GM11168 (cell line): ENCODE results near the gene ERC1.

ENCODE experiments used
- in situ Hi-C: fragments of 300-500 bp; cut with MboI; formaldehyde crosslinking; loops from one replicate; pipeline ENCODE4 v1.12.0; 2022; ENCODE audit warnings: low sequenced_read_pairs; ENCODE audit not compliant: unreplicated experiment

ERC1 gene

DNA sequence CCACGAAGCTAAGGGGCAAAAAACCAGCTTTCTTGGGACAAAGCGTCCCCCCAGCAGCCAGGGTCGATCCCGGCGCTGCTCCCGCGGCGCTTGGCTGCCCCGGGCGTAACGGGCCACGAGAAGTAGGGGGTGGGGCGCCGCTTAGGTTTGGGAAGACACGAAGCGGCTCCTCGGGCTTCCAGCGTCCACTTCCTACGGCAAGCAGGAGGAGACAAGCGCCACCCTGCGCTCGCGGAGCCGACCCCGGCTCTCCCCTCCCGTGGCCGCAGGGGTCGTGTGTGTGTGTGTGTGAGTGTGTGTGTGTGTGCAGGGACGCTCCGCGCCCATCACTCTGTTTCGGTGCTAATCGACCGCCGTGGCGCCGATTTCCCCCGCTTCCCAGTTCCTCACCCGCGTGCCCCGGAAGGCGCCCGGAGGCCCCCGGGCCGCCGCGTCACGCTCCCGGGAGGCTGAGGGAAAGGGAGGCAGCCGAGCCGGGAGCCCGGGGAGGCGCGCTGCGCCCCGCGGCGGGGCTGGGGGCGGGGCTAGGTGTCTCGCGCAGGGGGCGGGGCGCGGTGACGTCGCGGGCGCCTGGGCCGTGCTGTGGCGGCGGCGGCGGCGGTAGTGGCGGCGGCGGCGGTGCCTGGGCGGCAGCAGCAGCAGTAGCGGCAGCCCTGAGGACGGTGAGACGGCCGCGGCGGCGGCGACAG is at the start of gene ERC1:
Gene ERC1, plus strand, starts transcription at position 563 of the 689 bp plus-strand sequence. CDS start 36,681 bp downstream, outside the sequence.
- in situ Hi-C loops: no loop called here

DNA sequence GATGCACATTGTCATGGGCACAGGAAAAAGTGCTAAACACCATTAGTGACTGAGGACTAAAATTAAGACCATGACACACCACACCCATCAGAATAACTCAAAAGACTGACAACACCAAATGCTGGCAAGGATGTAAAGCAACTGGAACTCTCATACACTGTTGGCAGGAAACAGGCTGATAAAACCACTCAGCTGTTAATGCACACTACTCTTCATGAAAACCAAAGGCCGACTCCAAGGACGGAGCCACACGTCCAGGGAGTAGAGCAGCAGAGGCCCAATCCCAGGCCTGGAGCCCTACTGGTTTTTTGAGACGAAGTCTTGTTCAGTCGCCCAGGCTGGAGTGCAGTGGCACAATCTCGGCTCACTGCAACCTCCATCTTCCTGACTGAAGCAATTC is 48.0 kb upstream of the ERC1 start:
- in situ Hi-C loops: no loop called here

DNA sequence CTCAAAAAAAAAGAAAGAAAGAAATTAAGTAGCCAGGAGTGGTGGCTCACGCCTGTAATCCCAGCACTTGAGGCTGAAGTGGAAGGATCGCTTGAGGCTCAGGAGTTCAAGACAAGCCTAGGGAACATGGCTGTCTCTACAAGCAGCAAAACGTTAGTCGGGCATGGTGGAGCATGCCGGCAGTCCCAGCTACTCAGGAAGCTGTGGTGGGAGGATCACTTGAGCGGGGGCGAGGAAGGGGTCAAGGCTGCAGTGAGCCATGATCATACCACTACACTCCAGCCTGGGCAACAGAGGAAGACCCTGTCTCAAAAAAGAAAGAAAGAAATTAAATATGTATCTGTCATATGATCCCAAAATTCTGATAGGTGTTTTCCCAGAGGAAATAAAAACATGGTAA is 46.8 kb upstream of the ERC1 start:
- in situ Hi-C loops: no loop called here

DNA sequence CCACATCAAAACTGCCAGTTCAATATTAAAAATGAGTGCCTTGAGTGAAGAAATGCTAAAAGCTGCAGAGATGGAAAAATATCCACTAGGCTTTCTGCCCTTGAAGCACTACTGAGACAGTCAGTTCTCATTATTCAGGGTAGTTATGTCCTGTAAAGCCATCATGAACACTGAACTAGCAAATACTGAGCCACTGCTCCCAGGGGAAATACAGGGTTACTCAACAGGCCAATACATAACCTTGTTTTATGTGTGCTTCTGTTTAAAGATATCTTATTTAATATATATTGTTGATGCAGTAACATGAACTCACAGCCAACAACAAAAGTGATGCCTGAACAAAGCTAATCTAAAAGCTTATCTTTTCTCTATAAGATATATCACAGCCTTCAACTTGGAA is 44.8 kb upstream of the ERC1 start:
- in situ Hi-C loops: no loop called here

DNA sequence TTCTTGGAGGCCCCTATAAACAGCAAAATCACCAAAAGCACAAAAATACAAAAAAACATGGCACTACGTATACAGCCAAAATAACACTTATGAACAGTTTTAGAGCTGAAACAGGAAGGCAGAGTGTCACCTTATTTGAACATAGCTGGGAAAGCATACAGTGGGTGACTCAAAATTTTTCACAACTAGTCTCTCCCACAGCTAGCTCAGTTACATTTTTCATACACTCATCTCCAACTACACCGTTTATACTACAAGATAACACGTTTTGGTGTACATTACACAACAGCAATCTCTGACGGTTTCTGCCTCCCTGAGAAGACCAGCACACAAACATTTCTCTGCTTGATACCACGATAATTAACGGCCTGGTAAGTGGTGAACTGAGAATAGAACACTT is 44.4 kb upstream of the ERC1 start:
- in situ Hi-C loops: no loop called here

DNA sequence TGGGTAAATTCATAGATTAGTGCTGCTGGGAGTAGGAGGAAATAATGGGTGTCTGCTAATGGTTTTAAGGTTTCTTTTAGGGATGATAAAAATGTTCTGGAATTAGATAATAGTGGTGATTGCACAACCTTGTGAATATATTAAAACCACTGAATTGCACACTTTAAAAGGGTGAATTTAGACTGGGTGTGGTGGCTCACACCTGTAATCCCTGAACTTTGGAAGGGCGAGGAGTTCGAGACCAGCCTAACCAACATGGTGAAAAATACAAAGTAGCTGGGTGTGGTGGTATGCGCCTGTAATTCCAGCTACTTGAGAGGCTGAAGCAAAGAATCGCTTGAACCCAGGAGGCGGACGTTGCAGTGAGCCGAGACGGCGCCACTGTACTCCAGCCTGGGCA is 42.8 kb upstream of the ERC1 start:
- in situ Hi-C loops: no loop called here

DNA sequence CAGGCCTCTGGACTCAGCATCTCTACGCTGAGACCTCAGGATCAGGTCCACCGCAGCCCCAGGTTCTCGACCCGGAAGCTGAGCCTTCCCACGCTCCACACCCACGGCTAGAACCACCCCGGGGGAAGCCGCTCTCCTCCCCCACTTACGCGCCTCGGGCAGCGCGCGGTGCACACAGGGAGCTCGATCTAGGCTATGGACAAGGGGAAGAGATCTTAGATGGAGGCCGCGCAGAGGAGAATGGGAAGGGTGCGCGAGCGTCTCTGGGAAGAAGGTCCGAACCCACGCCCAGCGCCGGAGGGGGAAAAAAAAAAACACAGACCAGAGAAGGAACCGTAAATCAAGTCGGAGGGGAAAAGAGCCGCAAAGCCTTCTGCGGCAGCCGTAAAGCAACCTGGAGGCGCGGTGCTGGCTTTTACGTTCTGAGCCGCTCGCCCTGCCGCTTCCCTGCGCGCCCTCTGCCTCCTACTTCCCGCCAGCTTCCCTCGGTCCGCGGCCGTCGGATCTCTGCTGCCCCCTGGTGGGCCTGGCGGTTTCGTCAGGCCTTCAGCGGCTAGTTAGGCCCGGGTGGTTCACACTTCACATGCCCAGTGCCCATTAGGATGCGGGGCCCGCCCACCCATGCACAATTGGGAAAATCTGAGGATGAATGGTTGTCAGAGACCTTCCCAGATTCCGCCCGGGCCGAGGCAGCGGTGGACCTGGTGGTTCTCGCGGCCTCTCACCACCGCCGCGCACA is 41.4 kb upstream of the ERC1 start, which contains the start of gene RAD52:
Gene RAD52, minus strand, starts transcription at position 242 of the 739 bp plus-strand sequence. CDS start 16,636 bp downstream, outside the sequence.
- in situ Hi-C loops: no loop called here

DNA sequence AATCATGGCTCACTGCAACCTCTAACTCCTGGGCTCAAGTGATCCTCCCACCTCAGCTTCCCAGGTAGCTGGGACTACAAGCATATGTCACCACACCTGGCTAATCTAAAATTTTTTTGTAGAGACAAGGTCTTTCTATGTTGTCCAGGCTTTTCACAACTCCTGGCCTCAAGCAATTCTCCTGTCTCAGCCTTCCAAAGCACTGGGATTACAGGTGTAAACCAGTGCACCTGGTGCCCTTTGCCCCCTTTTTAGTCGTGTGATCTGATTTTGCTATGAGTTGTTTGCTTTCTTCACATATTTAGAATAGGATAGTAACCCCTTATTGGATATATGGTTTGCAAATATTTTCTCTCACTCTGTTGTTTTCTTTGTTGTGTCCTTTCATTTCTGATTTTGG is 39.8 kb upstream of the ERC1 start:
- in situ Hi-C loops: no loop called here

DNA sequence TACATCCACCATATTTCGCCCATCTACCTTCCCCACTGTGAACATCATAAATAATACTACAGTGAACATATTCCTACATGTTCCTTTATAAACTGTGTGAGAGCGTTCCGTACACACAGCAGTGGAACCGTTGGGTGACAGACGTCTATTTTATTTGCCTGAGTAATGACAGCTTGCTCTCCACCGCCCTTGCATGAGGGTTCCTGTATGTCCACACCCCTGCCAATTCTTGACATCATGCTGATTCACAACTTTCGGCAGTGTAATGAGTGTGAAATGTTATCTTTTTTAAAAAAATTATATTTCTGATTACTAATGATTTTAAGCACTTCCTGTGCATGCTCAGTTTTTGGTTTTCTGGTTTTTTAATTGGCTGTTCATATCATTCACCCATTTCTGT is 37.2 kb upstream of the ERC1 start:
- in situ Hi-C loops: no loop called here

DNA sequence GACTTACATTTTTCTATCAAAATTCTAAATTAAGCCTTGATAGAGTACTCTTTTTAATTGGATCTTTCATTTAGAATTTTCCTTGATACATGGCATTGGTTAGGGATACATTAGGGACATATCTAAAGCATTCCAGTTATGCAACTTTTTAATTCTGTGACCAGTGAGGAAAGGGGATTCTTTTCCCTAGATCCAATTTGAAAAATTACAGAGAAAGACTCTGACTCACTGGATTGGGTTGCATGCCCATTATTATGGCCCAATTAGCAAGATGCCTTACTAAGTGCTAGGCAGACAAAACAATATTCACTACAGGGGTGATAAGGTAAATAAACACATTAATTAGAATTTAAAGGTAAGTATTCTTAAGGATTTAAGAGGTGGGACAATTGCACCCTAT is 36.3 kb upstream of the ERC1 start:
- in situ Hi-C loops: no loop called here

DNA sequence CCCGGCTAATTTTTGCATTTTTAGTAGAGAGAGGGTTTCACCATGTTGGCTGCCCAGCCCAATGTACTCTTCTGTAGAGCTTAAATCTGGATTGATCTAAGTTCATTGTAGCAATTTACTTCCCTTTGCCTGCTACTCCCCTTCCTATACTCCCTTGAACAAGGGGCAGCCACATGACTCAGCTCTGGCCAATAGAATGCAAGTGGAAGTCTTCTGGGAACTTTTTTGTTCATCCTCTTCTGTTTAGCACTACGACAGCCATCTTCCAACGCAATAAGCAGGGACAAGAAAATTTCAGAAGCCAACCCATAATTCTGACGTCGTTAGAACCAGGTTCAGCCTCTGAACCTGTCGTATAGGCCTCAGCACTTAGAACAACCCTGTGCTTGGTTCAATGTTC is 35.1 kb upstream of the ERC1 start:
- in situ Hi-C loops: no loop called here

DNA sequence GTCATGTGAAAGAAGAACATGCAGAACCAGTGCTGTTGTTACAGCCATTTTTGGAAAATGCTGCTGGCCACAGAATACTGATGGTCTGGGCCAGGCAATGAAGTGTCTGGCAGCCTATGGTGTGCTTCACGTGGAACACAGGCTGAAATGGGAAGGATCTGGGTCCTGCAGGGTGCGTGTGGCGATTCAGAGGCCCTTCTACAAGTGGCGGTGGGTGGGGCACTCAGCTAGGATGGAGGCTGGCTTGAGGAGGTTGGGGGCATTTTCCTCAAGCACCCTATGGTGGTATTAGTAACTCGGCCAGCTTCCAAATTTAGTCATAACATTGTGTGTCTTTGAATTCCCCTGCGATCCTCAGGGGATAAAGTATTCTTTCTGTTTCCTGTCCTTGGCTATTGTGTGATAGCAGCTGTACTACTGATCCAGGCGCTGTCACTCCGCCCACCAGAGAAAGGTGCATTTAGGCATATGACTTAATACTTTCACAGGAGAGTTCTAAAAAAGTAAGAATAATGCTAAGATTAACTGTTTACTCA is 32.4 kb upstream of the ERC1 start:
- in situ Hi-C loops: no loop called here

DNA sequence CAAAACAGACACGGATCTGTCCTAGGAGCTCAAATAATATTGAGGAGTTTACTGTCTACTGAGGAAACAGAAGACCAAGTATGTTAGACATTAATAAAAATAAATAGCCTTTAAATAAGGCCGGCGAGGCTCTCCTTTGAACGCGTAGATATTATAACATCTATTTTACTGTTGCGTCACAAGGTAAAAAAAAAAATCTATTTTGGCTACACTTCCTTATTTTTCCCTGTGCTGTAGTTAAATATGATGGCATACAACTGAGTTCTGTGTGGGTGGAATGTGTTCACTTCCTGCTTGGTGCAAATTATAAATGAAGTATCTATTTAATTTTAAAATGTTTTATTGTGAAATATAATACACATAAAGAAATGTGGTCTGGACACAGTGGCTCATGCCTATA is 24.3 kb upstream of the ERC1 start:
- in situ Hi-C loops: no loop called here

DNA sequence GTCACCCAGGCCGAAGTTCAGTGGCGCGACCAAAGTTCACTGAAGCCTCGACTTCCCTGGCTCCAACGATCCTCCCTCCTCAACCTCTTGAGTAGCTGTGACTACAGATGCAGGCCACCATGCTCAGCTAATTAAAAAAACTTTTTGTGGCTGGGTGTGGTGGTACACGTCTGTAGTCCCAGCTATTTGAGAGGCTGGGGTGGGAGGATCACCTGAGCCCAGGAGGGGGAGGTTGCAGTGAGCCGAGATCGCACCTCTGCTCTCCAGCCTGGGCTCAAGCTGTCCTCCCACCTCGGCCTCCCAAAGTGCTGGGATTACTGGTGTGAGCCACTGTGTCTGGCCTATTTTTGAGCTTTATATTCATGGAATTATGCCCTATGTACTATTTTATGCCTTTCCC is 23.4 kb upstream of the ERC1 start:
- in situ Hi-C loops: no loop called here

DNA sequence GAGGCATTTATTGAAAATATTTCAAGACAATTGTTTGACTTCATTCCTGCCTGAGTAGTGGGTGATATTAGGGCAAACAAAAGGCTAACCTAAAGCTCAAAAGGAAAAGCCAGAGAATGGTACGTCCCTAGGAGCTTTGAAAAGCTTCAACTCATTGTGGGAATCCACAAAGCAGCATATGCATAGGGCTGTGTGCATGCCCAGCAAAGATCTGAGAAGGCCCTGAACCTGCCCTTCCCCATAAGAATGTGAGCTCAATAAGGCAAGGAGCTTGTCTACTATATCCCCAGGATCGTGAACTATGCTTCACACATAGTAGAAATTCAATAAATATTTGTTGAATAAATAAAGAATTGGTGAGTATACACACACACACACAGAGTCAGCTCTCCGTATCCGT is 22.5 kb upstream of the ERC1 start:
- in situ Hi-C loops: no loop called here

DNA sequence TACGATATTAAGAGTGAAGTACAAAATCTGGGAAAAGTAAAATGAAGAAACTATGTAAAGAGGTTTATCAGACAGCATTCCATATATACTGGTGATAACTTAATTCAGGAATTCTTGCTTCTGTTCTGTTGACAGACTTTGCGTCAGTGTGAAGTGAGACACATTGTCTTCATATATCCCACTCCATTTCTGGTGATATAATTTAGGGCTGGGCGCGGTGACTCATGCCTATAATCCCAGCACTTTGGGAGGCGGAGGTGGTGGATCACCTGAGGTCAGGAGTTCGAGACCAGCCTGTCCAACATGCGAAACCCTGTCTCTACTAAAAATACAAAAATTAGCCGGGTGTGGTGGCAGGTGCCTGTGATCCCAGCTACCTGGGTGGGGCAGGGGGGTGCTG is 21.2 kb upstream of the ERC1 start:
- in situ Hi-C loops: no loop called here

DNA sequence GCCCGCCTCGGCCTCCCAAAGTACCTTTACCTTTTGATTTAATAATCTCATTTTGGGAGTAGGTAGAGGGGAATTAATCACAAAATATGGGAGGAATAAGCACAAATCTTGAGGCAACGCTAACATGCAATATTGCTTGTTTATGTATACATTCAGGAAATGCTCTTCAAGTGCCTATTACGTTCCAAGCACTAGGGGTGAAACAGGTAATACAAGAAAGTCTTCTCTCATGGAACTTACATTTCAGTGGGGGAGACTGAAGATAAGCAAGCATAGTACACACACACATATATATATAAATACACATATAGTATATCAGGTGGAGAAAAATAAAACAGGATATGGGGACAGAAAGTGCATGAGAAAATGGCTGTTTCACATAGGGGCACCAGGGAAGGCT is 19.0 kb upstream of the ERC1 start:
- in situ Hi-C loops: no loop called here

DNA sequence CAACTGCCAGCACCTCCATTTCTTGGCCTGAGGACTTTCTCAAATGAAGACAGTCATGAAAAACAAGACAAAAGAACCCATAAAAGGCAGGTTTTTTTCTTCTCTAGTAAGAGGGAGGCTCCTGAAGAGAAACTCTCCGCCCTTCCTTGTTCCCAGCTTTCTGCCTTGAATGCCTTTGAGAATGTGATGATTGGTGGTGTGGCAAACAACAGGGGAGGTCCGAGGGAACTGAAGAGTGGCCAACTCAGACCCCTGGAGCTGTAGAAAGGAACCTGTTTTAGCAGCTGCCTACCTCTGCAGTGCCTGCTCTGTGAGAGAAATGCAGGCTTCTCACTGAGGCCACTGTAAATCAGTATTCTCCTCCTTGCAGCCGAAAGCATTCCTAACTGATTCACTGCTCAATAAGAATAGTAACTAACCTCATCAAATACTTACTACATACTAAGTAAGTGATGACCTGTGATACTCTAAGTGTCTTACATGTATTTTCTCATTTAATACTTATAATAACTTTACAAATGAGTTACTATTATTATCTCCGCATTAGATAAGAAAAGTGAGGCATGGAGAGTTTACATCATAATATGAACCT is 16.7 kb upstream of the ERC1 start:
- in situ Hi-C loops: no loop called here

DNA sequence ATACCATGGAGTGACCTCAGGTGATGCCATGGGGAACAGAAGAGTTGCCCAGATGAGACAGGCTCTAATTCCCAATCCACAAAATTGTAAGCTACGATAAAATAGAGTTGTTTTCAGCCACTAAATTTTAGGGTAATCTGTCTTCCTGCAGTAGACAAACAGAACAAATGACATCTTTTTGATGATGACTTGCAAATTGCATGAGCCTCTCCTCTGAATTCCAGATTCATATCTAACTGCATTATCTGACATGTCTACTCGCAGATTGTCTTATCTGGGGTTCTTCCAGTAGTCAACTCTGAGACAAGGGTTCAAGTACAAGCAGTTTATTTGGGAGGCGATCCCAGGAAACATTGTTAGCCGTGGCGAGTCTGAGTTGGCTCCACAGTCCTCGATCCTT is 14.4 kb upstream of the ERC1 start:
- in situ Hi-C loops: no loop called here

DNA sequence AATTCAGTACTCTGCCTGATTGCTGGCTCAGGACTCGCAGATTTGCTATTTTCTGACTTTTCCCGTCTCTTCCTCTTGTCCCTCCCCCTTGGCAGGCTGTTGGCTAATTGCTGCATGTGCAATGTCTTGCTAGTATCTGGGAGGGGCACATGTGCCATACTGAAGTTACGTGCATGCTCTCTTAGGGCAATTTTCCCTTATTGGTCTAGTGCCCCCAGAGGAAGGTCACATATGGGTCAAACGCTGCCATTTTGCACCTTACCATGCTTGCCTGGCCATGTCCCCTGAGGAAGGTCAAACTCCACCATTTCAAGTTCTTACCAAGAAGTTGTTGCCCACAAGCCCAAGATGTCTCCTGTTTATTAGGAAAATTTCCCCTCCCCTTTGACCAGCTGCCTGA is 13.9 kb upstream of the ERC1 start:
- in situ Hi-C loops: no loop called here

DNA sequence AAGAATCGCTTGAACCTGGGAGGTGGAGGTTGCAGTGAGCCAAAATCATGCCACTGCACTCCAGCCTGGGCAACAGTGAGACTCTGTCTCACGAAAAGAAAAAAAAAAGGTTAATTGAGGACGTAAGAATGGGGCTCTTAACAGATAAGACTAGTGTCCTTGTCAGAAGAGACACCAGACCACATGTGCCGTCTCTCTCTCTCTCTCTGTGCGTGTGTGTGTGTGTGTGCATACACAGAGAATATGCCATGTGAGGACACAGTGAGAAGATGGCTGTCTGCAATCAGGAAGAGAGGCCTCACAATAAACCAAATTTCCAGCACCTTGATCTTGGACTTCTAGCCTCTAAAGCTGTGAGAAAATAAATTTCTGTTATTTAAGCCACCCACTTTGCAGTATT is 11.7 kb upstream of the ERC1 start:
- in situ Hi-C loops: no loop called here
